ENCODE measurements around the gene PCDH9.

- TF ChIP-seq POLR2AphosphoS5 (IDR thresholded peaks at IDR 0.05; ENCODE audit: low read depth, low read length), result no peak
- TF ChIP-seq CTCF (IDR thresholded peaks at IDR 0.05), result no peak
Observed at GRCh38 chr13:66530158-66530557, 700.0 kb downstream of the PCDH9 start.
